GM12878 (cell line): Measurements from ENCODE around the gene ALG12.

ENCODE experiments used
- RAD21 ChIP-seq: IDR thresholded peaks from 2 replicates; pipeline ENCODE4 v1.6.1; 2011; ENCODE audit warnings: mild to moderate bottlenecking, low read depth, low read length, moderate library complexity; ENCODE audit not compliant: insufficient read depth
- TF ChIP-seq, protein P1 (sequence below): fragments of 450-650 bp; formaldehyde crosslinking; IDR thresholded peaks from 2 replicates; pipeline ENCODE4 v1.4.0; 2022; ENCODE audit warnings: mild to moderate bottlenecking, moderate library complexity

DNA sequence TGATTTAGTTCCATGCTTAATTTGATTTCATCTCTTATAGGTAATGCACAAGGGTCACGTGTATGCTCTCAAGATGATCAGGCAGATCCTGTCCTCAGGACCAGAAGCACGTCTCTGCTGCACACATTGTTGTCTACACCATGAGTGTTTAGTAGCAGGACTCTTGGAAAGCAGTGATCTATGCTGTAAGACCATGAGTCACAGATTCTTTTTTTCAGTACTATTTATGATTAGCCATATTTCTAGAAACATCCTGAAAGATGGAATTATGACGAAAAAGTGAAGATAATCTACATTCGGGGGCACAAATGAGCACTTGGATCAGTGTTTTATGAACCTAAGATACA, 35.0 kb downstream of the ALG12 start:
- TF ChIP-seq, protein P1, sequence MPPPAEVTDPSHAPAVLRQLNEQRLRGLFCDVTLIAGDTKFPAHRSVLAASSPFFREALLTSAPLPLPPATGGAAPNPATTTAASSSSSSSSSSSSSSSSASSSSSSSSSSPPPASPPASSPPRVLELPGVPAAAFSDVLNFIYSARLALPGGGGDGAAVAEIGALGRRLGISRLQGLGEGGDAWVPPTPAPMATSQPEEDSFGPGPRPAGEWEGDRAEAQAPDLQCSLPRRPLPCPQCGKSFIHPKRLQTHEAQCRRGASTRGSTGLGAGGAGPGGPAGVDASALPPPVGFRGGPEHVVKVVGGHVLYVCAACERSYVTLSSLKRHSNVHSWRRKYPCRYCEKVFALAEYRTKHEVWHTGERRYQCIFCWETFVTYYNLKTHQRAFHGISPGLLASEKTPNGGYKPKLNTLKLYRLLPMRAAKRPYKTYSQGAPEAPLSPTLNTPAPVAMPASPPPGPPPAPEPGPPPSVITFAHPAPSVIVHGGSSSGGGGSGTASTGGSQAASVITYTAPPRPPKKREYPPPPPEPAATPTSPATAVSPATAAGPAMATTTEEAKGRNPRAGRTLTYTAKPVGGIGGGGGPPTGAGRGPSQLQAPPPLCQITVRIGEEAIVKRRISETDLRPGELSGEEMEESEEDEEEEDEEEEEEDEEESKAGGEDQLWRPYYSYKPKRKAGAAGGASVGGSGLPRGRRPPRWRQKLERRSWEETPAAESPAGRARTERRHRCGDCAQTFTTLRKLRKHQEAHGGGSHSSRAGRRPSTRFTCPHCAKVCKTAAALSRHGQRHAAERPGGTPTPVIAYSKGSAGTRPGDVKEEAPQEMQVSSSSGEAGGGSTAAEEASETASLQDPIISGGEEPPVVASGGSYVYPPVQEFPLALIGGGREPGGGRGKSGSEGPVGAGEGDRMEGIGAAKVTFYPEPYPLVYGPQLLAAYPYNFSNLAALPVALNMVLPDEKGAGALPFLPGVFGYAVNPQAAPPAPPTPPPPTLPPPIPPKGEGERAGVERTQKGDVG (CRISPR knock-in tag): no peak
- no peak for TF ChIP-seq RAD21
